Heart right ventricle (tissue), 16 donors: ENCODE measurements around the gene GLCE. TPM values are rescaled to one million over a fixed set of nuclear protein-coding genes. Genes with fewer than 3 reads are reported as not detected.

Experiments used
- ATAC-seq, 8 donors: fragments of 200-7000 bp; cut with Tn5 transposase; one replicate each; pipeline ENCODE4 v1.9.1; 2020; ENCODE audit warnings: mild to moderate bottlenecking in 8 of 8, moderate library complexity in 8 of 8, moderate number of reproducible peaks in 1 of 8
- DNase-seq, 2 donors: peaks; one replicate each; pipeline ENCODE4 v3.0.0-alpha.2; 2020
- H3K27ac ChIP-seq, 10 donors: fragments of 200-600 bp; sonication (generic) in 2 of 10; one replicate each; pipeline versions ENCODE4 v1.5.0 to v1.8.0; 2020 to 2022; ENCODE audit warnings: mild to moderate bottlenecking in 3 of 10
- H3K27me3 ChIP-seq, 7 donors: fragments of 200-600 bp; one replicate each; pipeline ENCODE4 v1.8.0; 2021 to 2022; ENCODE audit warnings: mild to moderate bottlenecking in 2 of 7
- H3K36me3 ChIP-seq, 9 donors: fragments of 200-600 bp; sonication (generic) in 1 of 9; one replicate each; pipeline versions ENCODE4 v1.5.0 to v1.8.0; 2020 to 2022; ENCODE audit warnings: mild to moderate bottlenecking in 2 of 9
- H3K4me1 ChIP-seq, 9 donors: fragments of 200-600 bp; sonication (generic) in 1 of 9; one replicate each; pipeline versions ENCODE4 v1.5.0 to v1.8.0; 2020 to 2022; ENCODE audit warnings: mild to moderate bottlenecking in 4 of 9
- H3K4me3 ChIP-seq, 10 donors: fragments of 200-600 bp; sonication (generic) in 2 of 10; one replicate each; pipeline versions ENCODE4 v1.5.0 to v1.8.0; 2020 to 2022; ENCODE audit warnings: mild to moderate bottlenecking in 7 of 10, moderate library complexity in 2 of 10
- H3K9me3 ChIP-seq, 11 donors: fragments of 200-600 bp in 10 of 11; sonication (generic) in 2 of 11; one replicate each; pipeline versions ENCODE4 v1.5.0 to v1.8.0; 2013 to 2022; ENCODE audit warnings: mild to moderate bottlenecking in 2 of 11, control low read depth in 1 of 11, moderate library complexity in 1 of 11
- CTCF ChIP-seq, 9 donors: fragments of 200-600 bp; sonication (generic) in 2 of 9; IDR thresholded peaks; one replicate each; pipeline versions ENCODE4 v1.5.0 to v1.8.0; 2021 to 2022; ENCODE audit warnings: antibody characterized with exemption in 9 of 9, mild to moderate bottlenecking in 5 of 9, moderate library complexity in 1 of 9
- WGBS, 2 donors: extraction: QIAGEN DNeasy Blood & Tissue Kit; methylation state at CpG; one replicate each; pipeline ENCODE4 v1.1.7; 2013; ENCODE audit warnings: inconsistent platforms in 1 of 2; 5-methylcytosine and 5-hydroxymethylcytosine counted together
- intact Hi-C, 10 donors: fragments of 100-400 bp; cut with DNase I; formaldehyde crosslinking; loops; one replicate each; pipeline versions ENCODE4 v1.11.1 to v1.14.2; 2022
- polyA plus RNA-seq, 2 donors: library from polyadenylated mRNA; stranded (reverse); fragments of 200-250 nt; gene quantifications; one replicate each; pipeline ENCODE4 v1.2.3, GENCODE V29; 2013
- total RNA-seq, 10 donors: library from RNA; stranded (reverse); fragmentation: NEBNext Ultra II Directional in 3 of 10; extraction: Animal tissue kit (Norgen Biotek cat#: 25700) in 3 of 10; gene quantifications; one replicate each; pipeline versions ENCODE4 v1.2.1 to v1.2.4, GENCODE V29; 2021 to 2023
- donor health status: Arrhythmogenic right ventricular cardiomyopathy.
- donor health status: ischemic (EF 13 %, LVEDD 7.1; RV severe dilation, severe dysfunction).
- donor health status: healthy with polysubstance abuse.
- donor health status: DM: no; HTN: yes; CAD: no.
- donor health status: DM: no; HTN: no; CAD: no.
- donor health status: ischemic (EF 25% LVEDD 6.9; RV normal size, moderate dysfunction).
- donor health status: ischemic (EF 25% LVEDD 5.7; RV mildly dilated, moderate dysfunction).
- donor health status: healthy.
- donor health status: DM: yes; HTN: yes; CAD: no.
- donor health status: Ischemic cardiomyopathy.
- donor health status: ischemic (EF 35%, LVEDD 5.7; RV mildly dilated, moderate dysfunction).
- donor health status: nonischemic (EF 11% LVEDD 7.7; RV severe dilation, severe dysfunction).
- donor health status: DM: yes; HTN: yes; CAD: no.
- donor health status: PGD.
- donor health status: ischemic (EF 29% LVEDD 5.4; RV normal size, mild dysfunction).
- donor health status: nonischemic (EF 23%, LVEDD 6.1; RV moderate dilation, normal function).

GLCE gene
- total and polyA plus RNA-seq, 12 donors, result 5.4 to 13.3 (median 7.5) TPM

- Histone ChIP-seq H3K36me3 (no peaks in the 10 kb centered on the region), H3K4me3 (no peak overlapping the region), H3K27me3 (peaks cover 0 to 16% (median 0%) of the 10 kb centered on the region in 7 donors), H3K4me1 (peaks cover 0 to 19% (median 0%) of the 10 kb centered on the region in 9 donors), H3K9me3 (no peaks in the 10 kb centered on the region), H3K27ac (peak overlapping the region in 2 of 10 donors; percentile 28 to 33)
- no peak for TF ChIP-seq CTCF (IDR thresholded peaks at IDR 0.05)
- intact Hi-C loops, result loop anchor here in 3 of 10 donors (5.0 to 10.0 kb wide), 4 partner anchors 70 to 240 kb away; no protein-coding TSS in a partner anchor
- DNase-seq (peak in 1 of 2 donors; percentile 23), ATAC-seq (peak in 6 of 8 donors; percentile 34 to 90 (median 72))
- 31 to 39% methylated on average over 4 of the region's 4 CpGs for WGBS, 2 donors
Observed at GRCh38 chr15:69154684-69155083, 5.8 kb upstream of the GLCE start.

GRCh38 chr15:69156736-69157381 is 3.6 kb upstream of the GLCE start:
- ATAC-seq (no peak), DNase-seq (no peak)
- H3K4me3 ChIP-seq, result no peak overlapping the region
- H3K27me3 ChIP-seq, result no peaks in the 10 kb centered on the region
- intact Hi-C loops, result loop anchor here in 3 of 10 donors (5.0 to 10.0 kb wide), 4 partner anchors 68 to 238 kb away; no protein-coding TSS in a partner anchor
- WGBS, 2 donors, result 85 to 89% methylated on average over 6 of the region's 6 CpGs
- H3K27ac ChIP-seq, result no peak overlapping the region
- peaks cover 0 to 27% (median 5%) of the 10 kb centered on the region in 9 donors for H3K4me1 ChIP-seq
- TF ChIP-seq CTCF (IDR thresholded peaks at IDR 0.05), result no peak
- H3K9me3 ChIP-seq, result no peaks in the 10 kb centered on the region
- no peaks in the 10 kb centered on the region for H3K36me3 ChIP-seq

GRCh38 chr15:69158201-69158842 is 2.1 kb upstream of the GLCE start:
- 88 to 91% methylated on average over 6 of the region's 6 CpGs for WGBS, 2 donors
- peaks cover 0 to 33% (median 11%) of the 10 kb centered on the region in 9 donors for H3K4me1 ChIP-seq
- ATAC-seq, result no peak

More at GRCh38 chr15:69158201-69158842, 2.1 kb upstream of the GLCE start:
- Histone ChIP-seq H3K4me3 (no peak overlapping the region), H3K9me3 (no peaks in the 10 kb centered on the region), H3K27ac (no peak overlapping the region), H3K27me3 (no peaks in the 10 kb centered on the region), H3K36me3 (no peaks in the 10 kb centered on the region)
- no peak for TF ChIP-seq CTCF (IDR thresholded peaks at IDR 0.05)
- intact Hi-C loops, result loop anchor here in 3 of 10 donors (5.0 to 10.0 kb wide), 4 partner anchors 66 to 236 kb away; no protein-coding TSS in a partner anchor
- no peak for DNase-seq
